ENCODE measurements around the gene IRF3.

The IRF3 gene

DNA sequence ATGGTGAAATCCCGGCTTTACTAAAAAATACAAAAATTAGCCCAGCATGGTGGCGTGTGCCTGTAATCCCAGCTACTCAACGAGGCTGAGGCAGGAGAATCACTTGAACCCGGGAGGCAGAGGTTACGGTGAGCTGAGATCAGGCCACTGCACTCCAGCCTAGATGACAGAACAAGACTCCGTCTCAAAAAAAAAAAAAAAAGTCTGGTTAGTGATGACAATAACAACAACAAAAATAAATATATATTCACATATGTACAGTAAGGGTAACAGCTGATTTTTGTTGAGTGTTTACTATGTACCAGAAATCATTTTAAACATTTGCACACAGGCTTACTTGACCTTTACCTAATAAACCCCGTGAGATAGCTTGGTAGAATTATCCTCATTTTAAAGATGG is 48.7 kb downstream of the IRF3 start:
- DNase-seq (ENCODE audit: extremely low read depth, insufficient read length): no peak
- Histone ChIP-seq H3K27me3 (replicated peaks; ENCODE audit: control insufficient read depth, insufficient read depth, low read length) (no peaks in the 10 kb centered on the region), H3K36me3 (ENCODE audit: control insufficient read depth, insufficient read depth, low read length) (peaks cover 18% of the 10 kb centered on the region), H3K4me3 (replicated peaks; ENCODE audit: low read depth, low read length) (no peak overlapping the region)
- TF ChIP-seq CTCF (IDR thresholded peaks at IDR 0.05; ENCODE audit: insufficient read depth, low read length, poor library complexity, severe bottlenecking): no peak

- Histone ChIP-seq H3K4me3 (replicated peaks; ENCODE audit: low read depth, low read length) (no peak overlapping the region), H3K36me3 (ENCODE audit: control insufficient read depth, insufficient read depth, low read length) (peaks cover 18% of the 10 kb centered on the region), H3K27me3 (replicated peaks; ENCODE audit: control insufficient read depth, insufficient read depth, low read length) (no peaks in the 10 kb centered on the region)
- no peak for TF ChIP-seq CTCF (IDR thresholded peaks at IDR 0.05; ENCODE audit: insufficient read depth, low read length, poor library complexity, severe bottlenecking)
- DNase-seq (ENCODE audit: extremely low read depth, insufficient read length): no peak
Observed at GRCh38 chr19:49616532-49616931, 49.1 kb downstream of the IRF3 start.

- no peak for DNase-seq (ENCODE audit: extremely low read depth, insufficient read length)
- no peak for TF ChIP-seq CTCF (IDR thresholded peaks at IDR 0.05; ENCODE audit: insufficient read depth, low read length, poor library complexity, severe bottlenecking)
- Histone ChIP-seq H3K36me3 (ENCODE audit: control insufficient read depth, insufficient read depth, low read length) (peaks cover 19% of the 10 kb centered on the region), H3K27me3 (replicated peaks; ENCODE audit: control insufficient read depth, insufficient read depth, low read length) (no peaks in the 10 kb centered on the region), H3K4me3 (replicated peaks; ENCODE audit: low read depth, low read length) (no peak overlapping the region)
Observed at GRCh38 chr19:49615861-49616260, 49.8 kb downstream of the IRF3 start.

GRCh38 chr19:49614096-49614833 is 51.4 kb downstream of the IRF3 start:
- H3K36me3 ChIP-seq (ENCODE audit: control insufficient read depth, insufficient read depth, low read length): peaks cover 15% of the 10 kb centered on the region

DNA sequence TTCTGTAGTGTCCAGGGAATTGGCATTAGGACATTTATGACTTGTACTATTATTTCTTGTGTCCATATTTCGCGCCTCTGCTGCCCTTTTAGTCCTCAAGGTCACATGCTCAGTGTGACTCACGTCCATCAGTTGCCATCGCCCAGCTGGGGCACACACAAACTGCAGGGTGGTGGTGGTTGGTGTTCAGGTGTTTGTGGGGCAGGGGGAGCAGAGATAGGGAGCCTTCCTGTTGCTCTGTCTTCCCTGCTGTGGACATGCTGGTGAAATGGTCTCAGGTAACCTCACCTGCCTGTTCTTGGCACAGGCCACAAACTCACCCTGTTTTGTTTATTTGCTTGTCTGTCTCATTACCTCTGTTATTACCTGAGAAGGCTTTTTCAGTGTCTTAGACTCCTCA is 52.3 kb downstream of the IRF3 start:
- no peak overlapping the region for H3K4me3 ChIP-seq (replicated peaks; ENCODE audit: low read depth, low read length)
- TF ChIP-seq CTCF (IDR thresholded peaks at IDR 0.05; ENCODE audit: insufficient read depth, low read length, poor library complexity, severe bottlenecking): no peak
- H3K27me3 ChIP-seq (replicated peaks; ENCODE audit: control insufficient read depth, insufficient read depth, low read length): no peaks in the 10 kb centered on the region
- H3K36me3 ChIP-seq (ENCODE audit: control insufficient read depth, insufficient read depth, low read length): peaks cover 17% of the 10 kb centered on the region
- DNase-seq (ENCODE audit: extremely low read depth, insufficient read length): no peak

More at GRCh38 chr19:49614096-49614833, 51.4 kb downstream of the IRF3 start:
- Histone ChIP-seq H3K4me3 (replicated peaks; ENCODE audit: low read depth, low read length) (no peak overlapping the region), H3K27me3 (replicated peaks; ENCODE audit: control insufficient read depth, insufficient read depth, low read length) (no peaks in the 10 kb centered on the region)
- peak; percentile 27 for TF ChIP-seq CTCF (IDR thresholded peaks at IDR 0.05; ENCODE audit: insufficient read depth, low read length, poor library complexity, severe bottlenecking)
- DNase-seq (ENCODE audit: extremely low read depth, insufficient read length): no peak
